Colonic mucosa (tissue), 4 donors: ENCODE measurements around the gene ZNF552. TPM values are rescaled to one million over a fixed set of nuclear protein-coding genes. Genes with fewer than 3 reads are reported as not detected.

ENCODE experiments used
- DNase-seq: peaks from one replicate; pipeline ENCODE4 v3.0.0-alpha.2; 2020
- H3K27ac ChIP-seq: fragments of 200-600 bp; one replicate; pipeline ENCODE4 v1.8.0; 2021
- H3K27me3 ChIP-seq: fragments of 200-600 bp; one replicate; pipeline ENCODE4 v1.8.0; 2021
- H3K36me3 ChIP-seq: fragments of 200-600 bp; one replicate; pipeline ENCODE4 v1.8.0; 2021
- H3K4me1 ChIP-seq: fragments of 200-600 bp; one replicate; pipeline ENCODE4 v1.8.0; 2021; ENCODE audit warnings: mild to moderate bottlenecking
- H3K4me3 ChIP-seq: fragments of 200-600 bp; one replicate; pipeline ENCODE4 v1.8.0; 2021
- H3K9ac ChIP-seq, 2 donors: one replicate each; pipeline ENCODE4 v1.7.0; 2013; ENCODE audit warnings: control low read depth in 2 of 2, low read depth in 2 of 2, low read length in 2 of 2
- H3K9me3 ChIP-seq: fragments of 200-600 bp; one replicate; pipeline ENCODE4 v1.8.0; 2021
- CTCF ChIP-seq: fragments of 200-600 bp; IDR thresholded peaks from one replicate; pipeline ENCODE4 v1.8.0; 2022; ENCODE audit warnings: antibody characterized with exemption, mild to moderate bottlenecking
- intact Hi-C: fragments of 100-400 bp; cut with DNase I; formaldehyde crosslinking; loops from one replicate; pipeline ENCODE4 v1.14.1; 2022
- total RNA-seq, 2 donors: library from RNA; stranded (reverse); fragmentation: NEBNext Ultra II Directional in 1 of 2; extraction: Animal tissue kit (Norgen Biotek cat#: 25700) in 1 of 2; gene quantifications; one replicate each; pipeline ENCODE4 v1.2.1, GENCODE V29; 2021
- donor health status: healthy.
- donor health status: DM: no; HTN: no; CAD: no.
- donor health status: DM: no; HTN: no; CAD: no.

ZNF552 gene
- total RNA-seq, 2 donors from 2014 or later: 21.7 to 24.8 TPM

GRCh38 chr19:57759096-57759495 is 55.6 kb downstream of the ZNF552 start:
- TF ChIP-seq CTCF: no peak
- no peak for DNase-seq
- no peaks in the 10 kb centered on the region for H3K4me1 ChIP-seq
- no peak overlapping the region for H3K4me3 ChIP-seq
- no peaks in the 10 kb centered on the region for H3K27me3 ChIP-seq
- no peak overlapping the region for H3K9ac ChIP-seq
- H3K9me3 ChIP-seq: peaks cover 9% of the 10 kb centered on the region
- H3K36me3 ChIP-seq: no peaks in the 10 kb centered on the region
- intact Hi-C loops: no loop called here
- H3K27ac ChIP-seq: no peak overlapping the region

- Histone ChIP-seq H3K4me3 (no peak overlapping the region), H3K4me1 (no peaks in the 10 kb centered on the region), H3K36me3 (peaks cover 9% of the 10 kb centered on the region), H3K9me3 (peaks cover 9% of the 10 kb centered on the region), H3K9ac (no peak overlapping the region), H3K27me3 (no peaks in the 10 kb centered on the region), H3K27ac (no peak overlapping the region)
- TF ChIP-seq CTCF: no peak
- intact Hi-C loops: no loop called here
- DNase-seq: no peak
Measured at GRCh38 chr19:57757941-57758340, 56.8 kb downstream of the ZNF552 start.

Other genes starting within 250 kb of the ZNF552 start
- 1 to 10 TPM; 2.2 to 3.5 TPM for gene ZNF416, start 236.0 kb downstream of the ZNF552 start, total RNA-seq
- 1 to 10 TPM; 1.3 to 1.8 TPM for gene ZIK1, start 230.8 kb downstream of the ZNF552 start, total RNA-seq
- 1 to 10 TPM; 1.2 to 4.1 TPM for gene ZNF530, start 215.0 kb downstream of the ZNF552 start, total RNA-seq
- gene ZNF134, start 200.7 kb downstream of the ZNF552 start, total RNA-seq: 1 to 10 TPM; 5.8 to 7.7 TPM
- gene ZNF211, start 181.7 kb downstream of the ZNF552 start, total RNA-seq: 1 to 10 TPM; 6.0 to 6.1 TPM
- not detected for gene ZSCAN4, start 146.0 kb downstream of the ZNF552 start, total RNA-seq
- 1 to 10 TPM; 4.7 to 5.9 TPM for gene ZNF551, start 132.9 kb downstream of the ZNF552 start, total RNA-seq
- 1 to 10 TPM in 1 of 2 donors, under 1 TPM in 1; 0.67 to 2.0 TPM for gene ZNF154, start 105.7 kb downstream of the ZNF552 start, total RNA-seq
- 1 to 10 TPM; 2.9 TPM for gene ZNF671, start 87.3 kb downstream of the ZNF552 start, total RNA-seq
- 10 to 100 TPM; 13.5 to 14.5 TPM for gene ZNF776, start 68.1 kb downstream of the ZNF552 start, total RNA-seq
- 10 to 100 TPM; 13.1 to 17.6 TPM for gene ZNF586, start 45.2 kb downstream of the ZNF552 start, total RNA-seq
- gene ZNF587B, start 15.4 kb upstream of the ZNF552 start, total RNA-seq: 10 to 100 TPM; 12.5 to 22.3 TPM
- gene ZNF587, start 34.9 kb upstream of the ZNF552 start, total RNA-seq: 10 to 100 TPM; 46.4 to 70.7 TPM
- gene ZNF814, start 74.1 kb upstream of the ZNF552 start, total RNA-seq: 10 to 100 TPM in 1 of 2 donors, 1 to 10 TPM in 1; 7.1 to 25.5 TPM
- gene ZNF417, start 101.7 kb upstream of the ZNF552 start, total RNA-seq: 10 to 100 TPM in 1 of 2 donors, 1 to 10 TPM in 1; 9.6 to 17.5 TPM
- 1 to 10 TPM; 1.1 to 5.3 TPM for gene ZNF418, start 120.5 kb upstream of the ZNF552 start, total RNA-seq
- 1 to 10 TPM; 3.0 to 3.5 TPM for gene ZNF256, start 132.8 kb upstream of the ZNF552 start, total RNA-seq
- gene C19orf18, start 159.6 kb upstream of the ZNF552 start, total RNA-seq: under 1 TPM; 0.27 to 0.86 TPM
- 10 to 100 TPM in 1 of 2 donors, 1 to 10 TPM in 1; 8.7 to 12.2 TPM for gene ZNF606, start 187.9 kb upstream of the ZNF552 start, total RNA-seq
- not detected for gene ZSCAN1, start 219.1 kb upstream of the ZNF552 start, total RNA-seq
- 1 to 10 TPM; 1.1 to 1.4 TPM for gene ZNF135, start 244.4 kb upstream of the ZNF552 start, total RNA-seq